Endodermal cell (in vitro differentiated cells): ENCODE data around the gene ITGA4. TPM values are rescaled to one million over a fixed set of nuclear protein-coding genes. Genes with fewer than 3 reads are reported as not detected.

Source experiments
- DNase-seq: peaks from one replicate; pipeline ENCODE4 v3.0.0-alpha.2; 2017
- H3K27ac ChIP-seq: 2 replicates; pipeline ENCODE4 v1.5.1; 2013; ENCODE audit warnings: mild to moderate bottlenecking, low read depth, low read length, moderate library complexity
- H3K27me3 ChIP-seq: 2 replicates; pipeline ENCODE4 v1.6.1; 2013; ENCODE audit warnings: mild to moderate bottlenecking, low read length, moderate library complexity; ENCODE audit not compliant: insufficient read depth, control insufficient read depth, poor library complexity, severe bottlenecking
- H3K36me3 ChIP-seq: 2 replicates; pipeline ENCODE4 v1.7.0; 2013; ENCODE audit warnings: mild to moderate bottlenecking, low read length, moderate library complexity; ENCODE audit not compliant: control insufficient read depth, insufficient read depth
- H3K4me1 ChIP-seq: one replicate; pipeline ENCODE4 v1.7.0; 2013; ENCODE audit warnings: low read length; ENCODE audit not compliant: control insufficient read depth, insufficient read depth
- H3K4me3 ChIP-seq: 2 replicates; pipeline ENCODE4 v1.5.1; 2013; ENCODE audit warnings: mild to moderate bottlenecking, low read length, moderate library complexity
- H3K9ac ChIP-seq: 2 replicates; pipeline ENCODE4 v1.6.1; 2013; ENCODE audit warnings: mild to moderate bottlenecking, low read length, moderate library complexity; ENCODE audit not compliant: poor library complexity, severe bottlenecking; ENCODE audit errors: extremely low read depth
- H3K9me3 ChIP-seq: 2 replicates; pipeline ENCODE4 v1.6.1; 2013; ENCODE audit warnings: mild to moderate bottlenecking, low read length, moderate library complexity; ENCODE audit not compliant: control insufficient read depth
- H3K27ac Mint-ChIP-seq: 2 replicates; pipeline ENCODE4 v1.8.0; 2020; ENCODE audit warnings: mixed read lengths
- H3K27me3 Mint-ChIP-seq: 2 replicates; pipeline ENCODE4 v1.8.0; 2021; ENCODE audit warnings: mild to moderate bottlenecking, mixed read lengths; ENCODE audit not compliant: insufficient read depth
- H3K36me3 Mint-ChIP-seq: 2 replicates; pipeline ENCODE4 v1.8.0; 2020; ENCODE audit warnings: low read depth, mixed read lengths
- H3K4me1 Mint-ChIP-seq: 2 replicates; pipeline ENCODE4 v1.8.0; 2020; ENCODE audit warnings: mixed read lengths
- H3K4me3 Mint-ChIP-seq: 2 replicates; pipeline ENCODE4 v1.8.0; 2020; ENCODE audit warnings: mild to moderate bottlenecking, moderate library complexity, mixed read lengths
- H3K9me3 Mint-ChIP-seq: 2 replicates; pipeline ENCODE4 v1.8.0; 2020; ENCODE audit warnings: mild to moderate bottlenecking, mixed read lengths
- WGBS, 2 experiments: methylation state at CpG; one replicate each; pipeline versions ENCODE4 v1.1.5 to v1.1.7; 2013; ENCODE audit warnings: missing lambda C conversion rate in 2 of 2, mixed read lengths in 1 of 2; ENCODE audit not compliant: insufficient coverage in 1 of 2, insufficient read length in 1 of 2; 5-methylcytosine and 5-hydroxymethylcytosine counted together
- long read RNA-seq, 4 experiments: library from polyadenylated mRNA in 2 of 4; library from RNA in 1 of 4; library from capped mRNA in 1 of 4; stranded (forward) in 3 of 4; unstranded in 1 of 4; transcript quantifications; one replicate each; pipeline ENCODE4 v2.0.0, GENCODE V29; 2020 to 2021; ENCODE audit warnings: inconsistent platforms in 1 of 4
- polyA plus RNA-seq, 2 experiments: library from polyadenylated mRNA; stranded (reverse); fragments of 50-300 nt; gene quantifications; one replicate each; pipeline ENCODE4 v1.2.3, GENCODE V29; 2013
- total RNA-seq, 2 donors: library from RNA; stranded (reverse); fragmentation: NEBNext Ultra II Directional in 1 of 2; extraction: Animal tissue kit (Norgen Biotek cat#: 25700) in 1 of 2; gene quantifications; 2 replicates in 1 of 2; 3 replicates in 1 of 2; pipeline ENCODE4 v1.2.1, GENCODE V29; 2021
- TF ChIP-seq, protein P1 (sequence below): fragments of 200-600 bp; sonication (generic); conservative IDR thresholded peaks from 2 replicates; pipeline ENCODE4 v1.5.0; 2021; ENCODE audit warnings: antibody characterized with exemption, mild to moderate bottlenecking

Gene ITGA4
- total RNA-seq = 1 to 10 TPM; 1.3 to 2.4 TPM
- 6.3 TPM for polyA plus RNA-seq (2013, experiment 1 of 2)
- polyA plus RNA-seq (2013, experiment 2 of 2) = 7.1 TPM
- long read RNA-seq, experiment 1 = 0 reads
- long read RNA-seq, experiment 2, full-length matches to known transcripts = 3 of 4 reads
- long read RNA-seq, experiment 2, partial matches to known transcripts = 1 of 4 reads
- long read RNA-seq, experiment 2, other reads (novel, unspliced or antisense) = 0 of 4 reads
- long read RNA-seq, experiment 3, full-length matches to known transcripts = 7 of 10 reads
- long read RNA-seq, experiment 3, partial matches to known transcripts = 1 of 10 reads
- long read RNA-seq, experiment 3, other reads (novel, unspliced or antisense) = 2 of 10 reads
- long read RNA-seq, experiment 4 = 0 reads

DNA sequence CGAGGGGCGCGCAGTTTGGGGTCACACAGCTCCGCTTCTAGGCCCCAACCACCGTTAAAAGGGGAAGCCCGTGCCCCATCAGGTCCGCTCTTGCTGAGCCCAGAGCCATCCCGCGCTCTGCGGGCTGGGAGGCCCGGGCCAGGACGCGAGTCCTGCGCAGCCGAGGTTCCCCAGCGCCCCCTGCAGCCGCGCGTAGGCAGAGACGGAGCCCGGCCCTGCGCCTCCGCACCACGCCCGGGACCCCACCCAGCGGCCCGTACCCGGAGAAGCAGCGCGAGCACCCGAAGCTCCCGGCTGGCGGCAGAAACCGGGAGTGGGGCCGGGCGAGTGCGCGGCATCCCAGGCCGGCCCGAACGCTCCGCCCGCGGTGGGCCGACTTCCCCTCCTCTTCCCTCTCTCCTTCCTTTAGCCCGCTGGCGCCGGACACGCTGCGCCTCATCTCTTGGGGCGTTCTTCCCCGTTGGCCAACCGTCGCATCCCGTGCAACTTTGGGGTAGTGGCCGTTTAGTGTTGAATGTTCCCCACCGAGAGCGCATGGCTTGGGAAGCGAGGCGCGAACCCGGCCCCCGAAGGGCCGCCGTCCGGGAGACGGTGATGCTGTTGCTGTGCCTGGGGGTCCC is at the start of gene ITGA4:
TSS of gene ITGA4 (plus strand) at position 266 of the 620 bp plus-strand sequence. CDS start at position 535, 269 bp downstream.
- no peaks in the 10 kb centered on the region for H3K36me3 Mint-ChIP-seq
- H3K9me3 Mint-ChIP-seq = no peaks in the 10 kb centered on the region
- WGBS, 2 experiments = 0 to 1% methylated on average over 9 to 67 of the region's 67 CpGs
- H3K36me3 ChIP-seq = no peaks in the 10 kb centered on the region
- peak; percentile 93 for DNase-seq
- H3K27me3 Mint-ChIP-seq = peaks cover 69% of the 10 kb centered on the region
- no peak within 1 kb of the TSS for H3K27ac Mint-ChIP-seq
- no peak within 1 kb of the TSS for H3K27ac ChIP-seq
- H3K27me3 ChIP-seq = peaks cover 67% of the 10 kb centered on the region
- no peaks in the 10 kb centered on the region for H3K9me3 ChIP-seq
- H3K9ac ChIP-seq = no peak within 1 kb of the TSS
- TF ChIP-seq, protein P1, sequence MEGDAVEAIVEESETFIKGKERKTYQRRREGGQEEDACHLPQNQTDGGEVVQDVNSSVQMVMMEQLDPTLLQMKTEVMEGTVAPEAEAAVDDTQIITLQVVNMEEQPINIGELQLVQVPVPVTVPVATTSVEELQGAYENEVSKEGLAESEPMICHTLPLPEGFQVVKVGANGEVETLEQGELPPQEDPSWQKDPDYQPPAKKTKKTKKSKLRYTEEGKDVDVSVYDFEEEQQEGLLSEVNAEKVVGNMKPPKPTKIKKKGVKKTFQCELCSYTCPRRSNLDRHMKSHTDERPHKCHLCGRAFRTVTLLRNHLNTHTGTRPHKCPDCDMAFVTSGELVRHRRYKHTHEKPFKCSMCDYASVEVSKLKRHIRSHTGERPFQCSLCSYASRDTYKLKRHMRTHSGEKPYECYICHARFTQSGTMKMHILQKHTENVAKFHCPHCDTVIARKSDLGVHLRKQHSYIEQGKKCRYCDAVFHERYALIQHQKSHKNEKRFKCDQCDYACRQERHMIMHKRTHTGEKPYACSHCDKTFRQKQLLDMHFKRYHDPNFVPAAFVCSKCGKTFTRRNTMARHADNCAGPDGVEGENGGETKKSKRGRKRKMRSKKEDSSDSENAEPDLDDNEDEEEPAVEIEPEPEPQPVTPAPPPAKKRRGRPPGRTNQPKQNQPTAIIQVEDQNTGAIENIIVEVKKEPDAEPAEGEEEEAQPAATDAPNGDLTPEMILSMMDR = peak; percentile 92
- no peaks in the 10 kb centered on the region for H3K4me1 ChIP-seq
- H3K4me1 Mint-ChIP-seq = peaks cover 5% of the 10 kb centered on the region
- H3K4me3 ChIP-seq = peak within 1 kb of the TSS; percentile 80
- peak within 1 kb of the TSS; percentile 64 for H3K4me3 Mint-ChIP-seq

DNA sequence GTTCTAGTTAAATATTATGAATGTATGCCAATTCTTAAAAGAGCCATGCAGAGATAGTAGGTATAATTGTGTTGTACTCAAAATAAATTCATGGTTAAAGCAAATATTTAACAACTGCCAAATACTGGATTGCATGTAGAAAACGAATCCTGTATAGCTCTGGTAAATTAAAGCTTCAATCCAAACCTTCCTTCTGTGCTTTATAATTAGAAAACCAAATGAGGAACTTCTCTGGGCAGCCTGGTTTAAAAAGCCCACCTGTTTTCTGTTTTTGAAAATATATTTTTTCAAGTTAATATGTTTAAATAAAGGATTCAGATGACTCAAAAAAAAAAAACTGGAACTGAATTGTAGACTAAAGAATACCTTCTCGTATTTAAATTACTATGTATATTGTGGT is 48.3 kb upstream of the ITGA4 start:
- Mint-ChIP-seq H3K27ac (no peak overlapping the region), H3K4me1 (peaks cover 26% of the 10 kb centered on the region), H3K9me3 (peaks cover 3% of the 10 kb centered on the region), H3K27me3 (no peaks in the 10 kb centered on the region), H3K4me3 (no peak overlapping the region), H3K36me3 (no peaks in the 10 kb centered on the region)
- TF ChIP-seq, protein P1 = no peak
- Histone ChIP-seq H3K36me3 (no peaks in the 10 kb centered on the region), H3K4me1 (peaks cover 13% of the 10 kb centered on the region), H3K27me3 (no peaks in the 10 kb centered on the region), H3K9ac (no peak overlapping the region), H3K27ac (no peak overlapping the region), H3K4me3 (no peak overlapping the region), H3K9me3 (no peaks in the 10 kb centered on the region)
- no peak for DNase-seq
- 95 to 100% methylated on average over 1 to 2 of the region's 2 CpGs for WGBS, 2 experiments

DNA sequence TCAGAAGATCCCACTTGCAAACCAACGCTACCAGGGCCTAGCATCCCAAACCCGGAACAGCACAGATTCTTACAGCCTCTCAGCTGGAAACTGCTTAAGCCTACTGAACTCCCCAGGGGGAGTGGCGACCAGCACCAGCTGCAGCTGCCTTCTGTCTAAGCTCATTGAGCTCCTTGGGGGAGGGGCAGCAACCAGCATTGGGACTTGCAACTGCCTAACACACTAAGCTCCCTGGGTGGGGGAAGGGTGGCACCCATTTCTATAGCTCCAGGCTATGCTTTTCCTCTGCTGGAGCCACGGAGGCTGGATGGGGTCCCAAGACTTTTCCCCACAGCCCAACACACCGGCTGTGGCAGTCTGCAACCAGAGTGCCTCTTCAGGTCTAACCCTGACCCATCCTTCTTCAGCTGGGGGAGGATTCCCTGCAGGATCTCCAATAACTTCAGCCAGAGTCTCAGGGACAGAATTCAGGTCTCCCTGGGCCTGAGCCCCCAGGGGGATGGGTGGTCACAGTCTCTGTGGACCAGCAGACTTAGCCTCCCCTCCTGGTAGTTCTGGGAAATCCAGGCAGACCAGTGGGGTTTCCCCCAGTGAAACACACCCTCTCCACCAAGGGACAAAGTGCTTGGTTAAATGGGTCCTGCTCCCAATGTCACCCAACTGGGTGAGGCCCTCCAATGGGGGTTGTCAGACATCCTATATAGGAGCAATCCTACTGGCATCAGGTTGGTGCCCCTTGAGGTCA is 45.9 kb upstream of the ITGA4 start:
- Mint-ChIP-seq H3K4me1 (peaks cover 22% of the 10 kb centered on the region), H3K4me3 (no peak overlapping the region), H3K27ac (peak overlapping the region; percentile 33), H3K27me3 (no peaks in the 10 kb centered on the region), H3K36me3 (peaks cover 2% of the 10 kb centered on the region), H3K9me3 (peaks cover 19% of the 10 kb centered on the region)
- Histone ChIP-seq H3K9ac (no peak overlapping the region), H3K4me1 (peaks cover 13% of the 10 kb centered on the region), H3K27ac (no peak overlapping the region), H3K27me3 (no peaks in the 10 kb centered on the region), H3K9me3 (peaks cover 8% of the 10 kb centered on the region), H3K4me3 (peak overlapping the region; percentile 67), H3K36me3 (no peaks in the 10 kb centered on the region)
- TF ChIP-seq, protein P1 = no peak
- WGBS, 2 experiments = 52 to 60% methylated on average over 4 to 5 of the region's 5 CpGs
- peak; percentile 87 for DNase-seq
